HG03342 (cell line): ENCODE data around the gene ARHGEF39.

ENCODE experiments used
- ATAC-seq: cut with Tn5 transposase; IDR thresholded peaks from one replicate; pipeline ENCODE4 v1.9.1; 2021; ENCODE audit warnings: mild to moderate bottlenecking, moderate library complexity; ENCODE audit not compliant: unreplicated experiment

The ARHGEF39 gene, protein sequence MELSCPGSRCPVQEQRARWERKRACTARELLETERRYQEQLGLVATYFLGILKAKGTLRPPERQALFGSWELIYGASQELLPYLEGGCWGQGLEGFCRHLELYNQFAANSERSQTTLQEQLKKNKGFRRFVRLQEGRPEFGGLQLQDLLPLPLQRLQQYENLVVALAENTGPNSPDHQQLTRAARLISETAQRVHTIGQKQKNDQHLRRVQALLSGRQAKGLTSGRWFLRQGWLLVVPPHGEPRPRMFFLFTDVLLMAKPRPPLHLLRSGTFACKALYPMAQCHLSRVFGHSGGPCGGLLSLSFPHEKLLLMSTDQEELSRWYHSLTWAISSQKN

DNA sequence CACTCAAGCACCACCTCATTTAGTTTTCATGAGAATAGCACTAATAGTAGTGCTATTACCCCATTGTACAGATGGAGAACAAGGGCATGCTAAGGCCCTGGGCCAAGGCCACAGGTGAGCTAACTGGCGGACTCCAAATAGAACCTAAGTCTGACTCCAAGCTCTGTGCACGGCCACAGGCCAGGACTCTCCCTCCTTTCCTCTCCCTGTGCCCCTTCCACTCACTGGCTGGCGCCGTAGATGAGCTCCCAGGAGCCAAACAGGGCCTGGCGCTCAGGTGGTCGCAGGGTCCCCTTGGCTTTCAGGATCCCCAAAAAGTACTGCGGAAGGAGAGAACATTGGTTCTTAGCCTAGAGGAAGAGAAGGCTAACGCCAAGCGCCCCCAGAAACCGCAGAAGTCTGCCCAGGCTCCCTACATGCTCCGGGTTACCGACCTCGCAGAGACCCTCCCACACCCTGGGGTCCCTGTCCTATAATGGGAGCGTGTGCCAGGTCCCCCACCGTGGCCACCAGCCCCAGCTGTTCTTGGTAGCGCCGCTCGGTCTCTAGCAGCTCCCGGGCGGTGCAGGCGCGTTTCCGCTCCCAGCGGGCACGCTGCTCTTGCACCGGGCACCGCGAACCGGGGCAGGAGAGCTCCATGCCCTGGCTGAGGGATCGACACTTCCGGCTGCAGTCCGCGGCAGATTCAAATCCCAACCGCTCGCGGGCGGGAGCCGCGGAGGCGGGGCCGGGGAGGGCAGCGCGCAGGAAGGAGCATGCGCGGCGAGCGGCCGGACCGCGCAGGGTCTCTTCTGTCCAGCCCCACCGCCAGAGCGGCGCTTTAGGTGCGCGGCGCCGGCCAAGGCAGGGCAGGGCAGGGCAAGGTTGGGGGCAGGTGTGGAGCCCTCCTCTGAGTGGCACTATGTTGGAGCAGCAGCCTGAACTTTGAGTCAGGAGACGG, at the start of gene ARHGEF39:
Gene ARHGEF39, minus strand, starts transcription at position 665 of the 940 bp plus-strand sequence. Its CDS starts 26 bp downstream, at position 639.
- ATAC-seq: peak; percentile 73

DNA sequence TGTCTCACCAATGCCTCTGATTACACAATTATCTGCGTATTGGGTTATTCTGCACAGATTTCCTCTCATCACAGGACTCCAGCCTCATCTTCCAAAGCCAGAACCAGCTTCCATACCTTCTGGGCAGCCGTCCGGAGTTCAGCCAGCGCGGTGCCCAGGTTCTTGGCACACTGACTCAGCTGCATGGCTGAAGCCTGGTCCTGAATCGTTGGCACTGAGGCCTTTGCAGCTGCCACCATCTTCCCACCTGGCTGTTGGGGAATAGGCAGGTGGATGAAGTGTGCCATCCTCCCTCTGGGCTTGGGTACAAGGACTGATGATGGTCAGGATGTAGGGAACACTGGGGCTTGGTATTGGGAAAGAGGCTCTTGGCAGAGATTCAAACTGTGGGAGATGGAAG, 49.1 kb upstream of the ARHGEF39 start:
- ATAC-seq: no peak

DNA sequence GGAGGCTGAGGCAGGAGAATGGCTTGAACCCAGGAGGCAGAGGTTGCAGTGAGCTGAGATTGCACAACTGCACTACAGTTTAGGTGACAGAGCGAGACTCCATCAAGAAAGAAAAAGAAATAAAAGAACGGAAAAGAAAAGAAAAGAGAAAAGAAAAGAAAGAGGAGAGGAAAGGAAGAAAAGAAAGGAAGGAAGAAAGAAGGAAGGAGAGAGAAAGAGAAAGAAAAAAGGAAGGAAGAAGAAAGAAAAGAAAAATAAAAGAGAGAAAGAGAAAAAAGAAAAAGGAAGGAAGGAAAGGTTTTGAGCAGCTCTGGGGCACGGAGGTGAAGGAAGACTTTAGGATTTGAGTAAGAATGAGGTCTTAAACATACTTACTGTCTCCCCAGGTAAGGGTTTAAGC, 48.6 kb upstream of the ARHGEF39 start:
- no peak for ATAC-seq

DNA sequence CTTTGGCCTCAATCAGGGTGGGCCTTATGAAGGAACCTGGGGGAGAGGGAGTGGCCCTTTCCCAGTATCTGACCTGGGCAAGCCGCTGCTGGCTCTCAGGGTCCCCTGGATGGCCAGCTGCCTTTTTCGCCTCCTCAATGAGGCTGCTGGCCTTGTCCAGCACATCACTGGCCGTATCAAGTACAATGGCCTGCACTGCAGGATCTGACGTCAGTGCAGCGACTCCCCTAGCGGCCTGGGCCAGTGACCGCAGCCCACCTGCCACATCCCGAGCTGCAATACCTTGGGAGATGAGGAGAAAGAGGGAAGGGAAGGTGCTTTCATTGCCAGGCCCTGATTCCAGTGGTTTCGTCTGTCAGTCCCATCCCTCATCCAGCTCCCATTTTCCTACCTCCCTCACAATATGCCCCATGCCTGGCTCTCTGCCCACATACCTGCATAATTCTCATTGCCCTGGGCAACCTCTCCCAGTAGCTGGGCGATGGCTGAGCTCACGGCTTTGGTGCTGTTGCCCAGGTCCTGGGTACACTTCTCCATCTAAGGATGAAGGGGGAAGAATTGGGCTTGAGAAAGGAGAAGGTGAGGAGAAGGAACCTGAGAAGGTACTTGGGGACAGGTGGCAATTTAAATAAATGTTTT, 47.9 kb upstream of the ARHGEF39 start:
- no peak for ATAC-seq

DNA sequence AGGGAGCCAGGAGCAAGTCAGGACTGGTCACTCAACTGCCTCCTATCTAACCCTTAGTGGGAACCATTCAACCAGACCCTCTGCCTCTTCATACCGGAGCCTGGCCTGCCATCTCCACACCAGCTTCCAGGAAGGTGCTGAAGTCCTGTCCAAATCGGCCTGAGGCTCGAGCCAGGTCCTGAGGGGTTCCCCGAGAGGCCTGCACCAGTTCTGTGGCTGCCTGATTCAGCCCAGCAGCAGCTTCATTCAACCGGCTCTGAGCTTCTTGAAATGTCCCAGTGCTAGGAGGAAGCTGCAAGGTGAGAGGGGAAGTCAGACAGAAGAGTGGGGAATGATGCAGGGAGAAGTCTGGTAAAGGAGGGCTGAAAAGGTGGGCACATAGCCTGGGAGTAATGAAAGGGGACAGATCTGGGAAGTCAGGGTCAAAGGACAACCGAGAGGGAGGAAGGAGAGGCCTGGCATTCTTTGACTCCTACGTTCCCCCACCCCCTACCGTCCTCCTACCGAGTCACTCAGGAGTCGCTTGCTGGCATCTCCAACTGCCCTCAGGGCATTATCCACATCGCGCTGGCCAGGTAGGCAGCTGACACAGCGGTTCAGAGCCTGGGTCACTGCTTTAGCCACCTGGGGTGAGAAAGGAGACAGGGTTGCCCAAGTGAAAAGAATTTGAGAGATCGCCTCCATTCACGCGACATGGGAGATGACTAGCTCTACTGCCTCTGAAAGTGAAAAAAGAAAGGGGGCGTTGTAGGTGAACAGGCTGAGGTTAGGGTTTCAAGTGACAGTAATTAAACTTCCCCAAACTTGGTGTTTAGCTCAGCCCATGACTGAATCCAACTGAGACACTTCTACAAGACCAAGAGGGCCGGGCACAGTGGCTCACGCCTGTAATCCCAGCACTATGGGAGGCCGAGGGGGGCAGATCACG, 46.8 kb upstream of the ARHGEF39 start:
- ATAC-seq: no peak

DNA sequence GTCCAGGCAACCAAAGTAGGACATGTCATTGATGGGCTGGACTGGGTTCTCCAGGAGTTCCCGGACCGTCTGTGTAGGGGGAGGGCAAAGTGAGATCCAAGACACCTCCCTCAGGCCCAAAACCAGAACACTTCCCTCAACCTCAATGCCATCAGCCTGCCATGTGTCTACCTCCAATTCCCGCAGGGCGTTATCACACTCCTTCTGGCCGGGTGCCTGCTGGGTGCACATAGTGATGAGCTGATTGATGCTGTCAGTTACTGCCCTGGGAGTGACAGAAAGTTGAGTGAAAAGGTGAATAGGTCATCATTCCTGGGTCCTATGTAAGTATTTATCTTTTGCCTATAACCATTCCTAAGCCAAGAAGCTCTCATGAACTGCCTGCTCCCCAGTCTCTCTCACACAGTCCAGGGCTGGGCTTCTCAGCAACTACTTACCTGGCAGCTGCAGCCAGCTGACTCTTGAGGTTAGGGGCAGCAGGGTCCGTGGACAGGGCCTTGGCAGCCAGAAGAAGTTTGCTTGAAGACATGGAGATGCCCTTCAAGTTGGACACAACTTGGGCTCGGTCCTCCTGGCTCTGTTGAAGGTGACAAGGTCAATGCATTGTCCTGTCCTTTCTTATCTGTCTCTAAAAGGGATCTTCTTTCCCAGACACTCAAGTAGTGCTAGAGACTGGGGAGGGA, 46.0 kb upstream of the ARHGEF39 start:
- ATAC-seq: no peak

DNA sequence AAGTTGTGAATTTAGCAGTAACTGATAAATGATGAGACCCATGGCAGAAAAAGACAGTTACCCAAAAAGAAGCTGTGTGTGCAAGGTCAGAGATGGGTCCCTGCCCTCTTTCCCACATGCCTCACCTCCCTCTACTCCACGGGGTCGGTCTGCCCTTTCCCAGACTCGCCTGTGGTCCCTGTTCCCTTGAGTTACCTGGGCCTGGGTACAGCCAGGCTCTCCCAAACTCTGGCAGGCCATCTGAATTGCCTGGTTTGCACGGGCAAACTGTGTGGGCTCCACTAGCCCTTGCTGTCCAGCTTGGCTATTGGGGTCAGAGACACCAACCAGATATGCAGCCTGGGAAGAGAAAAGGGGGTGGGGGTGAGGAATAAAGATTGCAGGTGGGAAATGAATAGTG, 43.2 kb upstream of the ARHGEF39 start:
- no peak for ATAC-seq

DNA sequence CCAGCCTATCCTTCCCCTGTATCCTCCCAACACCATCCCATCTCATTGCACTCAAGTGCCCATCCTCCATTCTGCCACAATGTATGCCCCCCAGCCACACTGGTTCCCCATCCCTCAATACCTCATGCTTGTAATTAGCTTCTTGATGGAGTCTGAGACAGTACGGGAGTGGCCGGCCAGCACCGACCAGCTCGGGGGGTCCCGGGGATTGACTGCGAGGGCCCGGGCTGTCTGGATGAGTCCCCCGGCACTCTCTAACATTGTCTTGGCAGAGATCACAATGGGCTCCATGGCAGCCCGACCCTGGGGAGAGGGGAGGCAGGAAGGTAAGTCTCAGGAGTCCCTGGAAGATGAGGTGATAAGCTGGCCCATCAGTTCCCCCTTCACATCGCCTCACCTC, 42.0 kb upstream of the ARHGEF39 start:
- no peak for ATAC-seq

DNA sequence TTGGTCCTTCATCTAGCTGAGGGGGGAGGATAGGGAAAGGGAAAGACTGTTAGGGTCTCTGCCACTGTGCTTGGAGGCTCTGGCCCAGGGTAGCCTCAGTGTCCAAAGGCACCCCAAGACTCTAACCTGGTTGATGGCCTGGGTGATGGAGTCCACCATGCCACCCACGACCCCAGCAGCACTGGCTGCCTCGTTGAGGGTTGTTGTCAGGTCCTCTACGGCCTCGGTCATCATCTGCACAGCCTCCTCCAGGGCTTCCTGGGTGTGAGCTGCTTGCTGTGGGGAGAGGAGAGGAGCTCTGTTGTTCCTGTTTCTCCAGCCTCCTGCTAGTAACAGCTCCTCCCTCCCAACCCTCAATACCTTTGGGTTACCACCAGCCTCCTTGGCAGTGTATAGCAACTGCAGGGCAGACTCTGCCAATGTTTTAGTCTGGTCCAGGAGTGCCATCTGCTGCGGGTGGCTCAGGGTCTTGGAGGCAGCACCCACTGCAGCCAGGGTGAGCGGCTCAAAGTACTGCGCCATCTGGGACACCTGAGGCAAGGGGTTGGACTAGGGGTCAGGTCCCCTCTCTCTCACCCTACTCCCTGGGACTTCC, 40.9 kb upstream of the ARHGEF39 start:
- ATAC-seq: no peak

DNA sequence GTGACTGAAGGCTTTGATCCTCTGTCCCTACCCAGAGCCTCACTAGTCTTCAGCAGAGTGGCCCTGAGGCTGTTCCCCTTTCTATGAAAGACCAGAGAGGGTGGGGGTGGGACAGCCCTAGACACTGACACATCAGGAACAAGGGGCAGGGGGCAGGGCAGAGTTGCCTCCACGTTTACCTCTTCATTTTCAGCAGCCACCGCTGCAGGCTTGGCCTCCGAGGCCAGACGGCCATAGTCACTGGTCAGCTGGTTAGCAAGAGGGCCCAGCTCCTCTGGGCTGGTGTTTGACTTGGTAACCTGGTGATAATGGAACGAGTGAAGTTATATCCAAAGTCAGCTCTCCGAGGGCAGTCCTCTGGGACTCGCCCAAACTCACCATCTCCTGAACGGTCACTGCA, 40.4 kb upstream of the ARHGEF39 start:
- no peak for ATAC-seq

DNA sequence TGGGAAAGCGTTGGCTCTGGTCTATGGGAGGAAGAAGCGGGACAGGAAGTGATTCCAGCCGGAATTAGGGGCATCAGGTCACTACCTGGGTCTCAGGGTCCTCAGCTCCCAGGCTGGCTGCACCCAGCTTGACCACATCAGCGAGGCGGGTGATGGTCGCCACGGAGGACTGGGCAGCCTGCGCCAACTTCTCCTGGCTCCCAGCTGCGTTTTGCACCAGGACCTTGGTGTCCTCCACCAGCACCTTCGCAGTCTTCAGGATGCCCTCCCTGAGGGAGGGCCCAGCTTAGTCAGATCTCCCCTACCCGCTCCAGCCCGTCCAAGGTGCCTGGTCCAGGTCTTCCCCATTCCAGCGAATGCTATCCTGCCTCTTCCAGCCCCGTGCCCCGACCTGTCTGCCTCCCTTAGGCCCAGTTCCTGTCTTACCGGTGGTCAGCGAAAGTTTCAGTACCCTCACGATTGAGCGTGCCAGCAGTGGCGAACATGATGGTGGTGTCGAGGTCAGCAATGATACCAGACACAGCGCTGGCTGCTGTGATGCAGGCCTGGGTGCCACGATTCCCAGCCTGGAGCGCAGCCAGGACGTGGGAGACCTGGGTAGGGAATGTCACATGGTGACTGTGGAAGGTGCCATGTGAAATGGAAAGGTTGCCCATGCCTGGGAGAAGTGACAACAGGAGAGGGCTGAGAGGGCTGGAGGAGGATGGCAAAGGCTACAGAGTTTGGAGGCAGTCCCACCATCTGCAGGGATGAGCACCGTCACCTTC, 39.1 kb upstream of the ARHGEF39 start:
- ATAC-seq: no peak

DNA sequence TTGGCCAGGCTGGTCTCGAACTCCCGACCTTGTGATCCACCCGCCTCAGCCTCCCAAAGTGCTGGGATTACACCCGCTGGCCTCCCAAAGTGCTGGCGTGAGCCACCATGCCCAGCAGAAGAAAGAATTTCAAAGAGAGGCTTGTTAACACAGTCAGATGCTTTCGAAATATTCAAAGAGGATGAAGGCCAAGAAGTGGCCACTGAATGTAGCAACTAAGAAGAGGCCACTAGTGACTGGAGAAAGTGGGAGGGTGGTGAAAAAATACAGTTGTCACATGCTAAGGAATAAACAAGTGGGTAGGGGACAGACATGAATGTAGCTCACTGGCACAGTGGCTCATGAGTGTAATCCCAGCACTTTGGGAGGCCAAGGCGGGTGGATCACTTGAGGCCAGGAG, 37.7 kb upstream of the ARHGEF39 start:
- ATAC-seq: no peak

DNA sequence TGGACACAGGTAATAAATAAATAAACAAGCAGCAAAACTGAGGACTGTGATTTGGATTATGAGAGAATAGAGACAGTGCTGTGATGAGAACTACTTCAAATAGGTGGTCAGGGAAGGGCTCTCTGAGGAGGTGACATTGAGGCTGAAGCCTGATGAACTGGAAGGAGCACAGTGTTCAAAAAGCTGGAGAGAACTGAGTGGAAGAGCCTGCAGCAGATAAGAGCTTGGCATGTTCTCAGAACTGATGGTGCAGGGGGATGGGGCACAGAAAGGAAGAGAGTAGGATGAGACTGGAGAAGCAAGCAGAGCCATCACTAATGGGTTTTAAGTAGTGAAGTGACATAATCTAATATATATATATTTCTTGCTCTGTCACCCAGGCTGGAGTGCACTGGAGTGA, 35.9 kb upstream of the ARHGEF39 start:
- ATAC-seq: no peak

DNA sequence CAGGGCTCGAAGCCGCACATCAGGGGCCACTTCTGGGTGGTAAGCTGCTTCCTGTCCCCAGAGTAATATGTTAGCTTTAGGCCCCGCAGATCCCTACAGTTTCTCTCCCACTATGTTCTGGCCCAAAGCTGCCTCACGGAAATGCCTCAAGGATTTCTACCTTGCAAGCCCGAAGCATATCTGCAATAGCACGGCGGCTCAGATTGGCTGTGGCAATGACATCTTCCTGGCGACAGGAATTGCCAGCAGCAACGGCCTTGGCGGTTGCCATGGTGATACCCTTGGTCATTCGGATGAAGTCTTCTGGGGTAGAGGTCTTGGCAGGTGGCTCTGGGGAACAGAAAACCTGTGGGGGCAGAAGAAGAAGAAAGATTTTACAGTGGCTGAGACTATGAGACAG, 35.0 kb upstream of the ARHGEF39 start:
- no peak for ATAC-seq

DNA sequence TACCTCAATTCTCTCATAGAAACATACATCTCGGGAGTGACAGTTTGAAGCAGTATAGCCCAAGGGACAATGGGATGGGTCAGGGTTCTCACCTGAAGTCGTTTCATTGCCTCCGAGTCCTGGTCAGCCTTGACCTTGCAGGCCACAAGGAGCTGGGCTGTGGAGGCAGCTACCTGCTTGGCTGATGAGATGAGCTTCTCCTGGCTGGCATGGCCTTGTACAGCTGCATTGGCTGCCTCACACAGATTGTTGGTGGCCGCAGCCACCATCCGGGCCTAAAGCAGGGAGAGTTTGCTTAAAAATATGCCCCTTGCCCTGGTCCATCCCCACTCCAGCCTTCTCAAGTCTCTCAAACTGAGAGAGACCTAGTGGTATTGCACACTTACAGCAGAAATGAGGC, 33.2 kb upstream of the ARHGEF39 start:
- no peak for ATAC-seq

DNA sequence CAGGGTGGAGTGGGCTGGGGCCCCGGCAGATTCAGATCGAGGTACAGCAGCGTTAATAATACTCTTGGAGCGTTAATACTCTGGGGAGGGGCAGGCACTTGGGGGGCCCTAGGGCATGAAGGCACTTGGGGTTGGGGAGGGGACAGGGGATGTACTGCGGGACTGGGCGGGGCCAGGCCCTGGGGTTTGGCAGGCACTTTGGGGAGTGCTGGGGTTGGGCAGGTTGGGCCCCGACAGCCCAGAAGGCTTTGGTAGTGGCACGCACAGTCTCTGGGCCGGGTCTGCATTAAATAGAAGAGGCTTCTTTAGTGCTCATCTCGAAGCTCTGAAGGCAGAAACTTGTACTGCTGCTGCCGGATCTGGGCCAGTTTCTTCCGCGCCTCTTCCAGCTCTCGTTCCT, 32.5 kb upstream of the ARHGEF39 start:
- no peak for ATAC-seq

DNA sequence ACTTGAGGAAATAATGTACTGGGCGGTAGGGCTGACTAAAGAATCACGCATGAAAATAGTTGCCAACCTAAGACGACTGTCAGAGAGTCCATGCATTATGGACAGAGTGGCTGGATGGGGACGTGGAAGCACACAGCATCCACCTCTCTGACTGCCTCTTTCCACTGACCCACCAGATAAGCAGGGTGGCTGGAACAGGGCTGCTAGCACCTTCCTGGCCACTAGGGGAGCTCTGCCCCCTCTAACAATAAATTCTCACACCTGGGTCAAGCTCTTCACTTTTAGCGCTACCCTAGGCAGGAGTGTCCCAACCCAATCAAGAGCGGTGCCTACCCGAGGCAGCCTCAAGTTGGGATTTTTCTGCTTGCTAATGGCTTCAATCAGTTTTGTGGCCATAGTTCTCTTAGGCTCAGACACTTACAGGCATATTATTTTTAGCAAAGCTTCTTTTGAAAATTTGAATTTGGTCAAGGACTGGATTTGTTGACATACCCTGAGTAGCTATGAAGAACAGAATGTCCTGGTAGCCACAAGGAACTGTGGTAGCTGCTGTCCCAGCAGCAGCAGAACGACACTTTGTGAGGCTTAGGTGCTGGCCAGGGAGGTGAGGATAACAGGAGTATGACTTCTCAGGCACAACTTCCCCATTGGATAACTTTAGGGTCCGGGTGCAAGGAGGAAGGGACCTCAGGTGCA, 31.7 kb upstream of the ARHGEF39 start:
- ATAC-seq: peak; percentile 70

DNA sequence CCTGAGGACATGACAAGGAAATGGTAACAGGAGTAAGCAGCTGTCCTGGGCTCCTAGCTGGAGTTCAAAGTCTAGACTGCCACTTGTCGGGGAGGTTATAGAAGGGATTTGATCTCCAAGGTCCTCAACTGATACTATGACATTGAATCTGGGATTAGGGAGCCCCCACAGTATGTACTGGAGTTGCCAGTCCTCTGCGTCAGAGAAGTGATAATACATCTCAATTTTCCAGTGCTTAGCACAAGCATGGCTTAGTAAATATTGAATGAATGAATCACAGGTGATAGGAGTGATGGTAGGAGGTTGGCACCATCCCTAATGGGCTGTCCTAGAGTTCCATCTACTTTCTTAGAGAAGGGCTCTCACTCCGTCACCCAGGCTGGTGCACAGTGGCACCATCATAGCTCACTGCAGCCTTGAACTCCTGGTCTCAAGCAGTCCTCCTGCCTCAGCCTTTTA, 31.0 kb upstream of the ARHGEF39 start:
- ATAC-seq: no peak
